GM10248 (cell line): ENCODE data around the gene NISCH.

Experiments used
- CTCF ChIA-PET: fragments of 300-600 bp; sonication (Branson Sonifier 250); formaldehyde crosslinking; extraction: SDS; loops from one replicate; lab custom pipeline; 2021; ENCODE audit warnings: antibody characterized with exemption; lab: Yijun Ruan, JAX
- POLR2A ChIA-PET: fragments of 350-650 bp; sonication (Branson Sonifier 250); formaldehyde crosslinking; extraction: SDS; loops from one replicate; lab custom pipeline; 2020; ENCODE audit warnings: antibody characterized with exemption; lab: Yijun Ruan, JAX
- DNase-seq: peaks from one replicate; pipeline ENCODE4 v3.0.0; 2012; ENCODE audit errors: extremely low spot score
- CTCF ChIP-seq: IDR thresholded peaks from 2 replicates; pipeline ENCODE4 v1.5.1; 2012; ENCODE audit warnings: mild to moderate bottlenecking, low read depth; ENCODE audit errors: extremely low read depth, missing control alignments, control extremely low read depth

Gene NISCH

DNA sequence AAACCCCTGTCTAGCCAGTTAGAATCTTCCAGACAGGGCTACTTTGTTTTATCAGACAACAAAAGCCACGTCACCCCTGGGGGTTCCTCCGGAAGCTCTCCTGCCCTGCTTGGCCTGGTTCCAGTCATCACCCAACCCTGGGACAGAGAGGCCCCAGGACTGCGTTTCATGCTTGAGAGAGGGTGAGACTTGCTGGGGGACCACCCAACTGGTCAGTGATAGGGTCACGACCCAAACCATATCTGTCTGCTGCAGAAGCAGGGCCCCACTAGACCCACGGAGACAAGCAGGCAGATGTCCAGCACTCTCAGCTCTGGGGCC lies 77.1 kb downstream of the NISCH start:
- no peak for DNase-seq
- CTCF ChIA-PET: interaction anchor here (1.1 kb wide), 1 partner anchor 42 kb away, joined by 3 read pairs; no protein-coding TSS in a partner anchor
- POLR2A ChIA-PET: no interaction called here
- no peak for TF ChIP-seq CTCF

- CTCF ChIA-PET: no interaction called here
- POLR2A ChIA-PET: no interaction called here
- no peak for TF ChIP-seq CTCF
- DNase-seq: no peak
Measured at GRCh38 chr3:52532838-52533622, 77.6 kb downstream of the NISCH start.

DNA sequence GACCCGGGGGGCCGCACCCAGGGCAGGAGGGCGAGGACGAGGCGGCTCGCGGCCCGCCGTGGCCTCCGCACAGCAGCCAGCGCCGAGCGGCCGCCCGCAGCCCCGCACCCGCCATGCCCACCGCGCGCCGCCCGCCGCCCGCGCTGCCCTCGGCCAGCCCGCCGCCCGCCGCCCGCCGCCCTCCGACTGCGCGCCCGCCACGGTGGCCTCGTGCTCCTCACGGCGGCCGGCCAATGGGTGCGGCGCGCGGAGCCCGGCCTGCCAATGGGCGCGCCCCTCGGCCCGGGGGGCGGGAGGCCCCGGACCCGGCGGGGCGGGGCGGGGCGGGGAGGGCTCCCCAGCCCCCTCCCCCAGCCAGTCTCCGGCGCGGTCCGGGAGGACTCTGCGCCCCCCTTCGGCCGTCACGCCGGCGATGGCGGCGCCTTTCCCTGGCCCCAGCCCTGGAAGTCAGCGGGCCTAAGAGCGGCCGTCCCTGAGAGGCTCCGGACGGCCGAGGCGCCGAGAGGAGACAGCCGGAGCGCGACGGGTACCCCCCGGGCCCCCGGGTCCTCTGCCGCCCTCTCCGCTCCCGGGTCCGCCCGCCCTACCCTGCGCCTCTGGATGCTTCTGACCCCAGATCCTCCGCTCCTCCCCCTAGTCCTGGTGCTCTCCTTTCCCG lies 78.3 kb downstream of the NISCH start, which contains the start of gene NT5DC2:
Gene NT5DC2, minus strand, starts transcription at position 235 of the 658 bp plus-strand sequence. Its CDS starts 120 bp downstream, at position 115.
- DNase-seq: peak; percentile 93
- CTCF ChIA-PET: no interaction called here
- peak; percentile 45 for TF ChIP-seq CTCF
- POLR2A ChIA-PET: no interaction called here

- TF ChIP-seq CTCF: no peak
- ChIA-PET CTCF (interaction anchor here (1.8 kb wide), 1 partner anchor 8 kb away, joined by 4 read pairs; no protein-coding TSS in a partner anchor), POLR2A (no interaction called here)
- no peak for DNase-seq
Measured at GRCh38 chr3:52534281-52535183, 79.1 kb downstream of the NISCH start.

DNA sequence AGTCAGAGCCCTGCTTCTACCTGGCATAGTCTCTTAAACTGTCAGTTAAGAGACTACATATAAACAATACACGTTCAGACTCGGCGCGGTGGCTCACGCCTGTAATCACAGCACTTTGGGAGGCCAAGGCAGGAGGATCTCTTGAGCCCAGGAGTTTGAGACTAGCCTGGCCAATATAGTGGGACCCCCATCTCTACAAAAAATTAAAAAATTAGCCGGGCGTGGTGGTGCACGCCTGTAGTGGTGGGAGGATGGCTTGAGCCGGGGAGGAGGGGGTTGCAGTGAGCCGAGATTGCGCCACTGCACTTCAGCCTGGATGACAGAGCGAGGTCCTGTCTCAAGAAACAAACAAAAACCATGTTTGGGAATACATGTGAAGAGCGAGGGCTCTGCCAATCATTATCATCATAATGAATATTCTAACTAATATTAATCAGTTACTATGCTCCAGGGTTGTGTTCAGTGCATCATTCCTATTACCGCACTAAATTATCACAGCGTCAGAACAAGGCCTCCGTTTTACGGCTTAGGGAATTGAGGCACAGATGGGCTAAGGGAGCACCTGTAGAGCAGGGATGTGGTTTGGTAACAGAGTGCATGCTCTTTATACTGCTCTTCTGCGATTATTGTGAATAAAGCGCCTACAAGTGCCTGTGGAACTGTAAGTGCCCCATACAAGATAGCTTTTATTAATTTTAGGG lies 80.2 kb downstream of the NISCH start:
- CTCF ChIA-PET: interaction anchor here (0.8 to 1.8 kb wide), 5 partner anchors 9 to 287 kb away, joined by 3 to 4 read pairs (median 4); no protein-coding TSS in a partner anchor
- no peak for DNase-seq
- POLR2A ChIA-PET: interaction anchor here (0.6 to 1.0 kb wide), 13 partner anchors 9 to 1949 kb away, joined by 3 to 5 read pairs (median 4); no protein-coding TSS in a partner anchor
- no peak for TF ChIP-seq CTCF
